Liver (tissue), 3 donors: ENCODE measurements around the gene PHLPP1.

ENCODE experiments used
- EGR1 ChIP-seq, 2 donors: IDR thresholded peaks; 2 replicates each; pipeline ENCODE4 v1.6.1; 2016 to 2018; ENCODE audit warnings: antibody characterized with exemption in 2 of 2, low read depth in 2 of 2
- GABPA ChIP-seq, 2 donors: IDR thresholded peaks in 1 of 2; conservative IDR thresholded peaks in 1 of 2; 2 replicates each; pipeline ENCODE4 v1.6.1; 2016; ENCODE audit warnings: antibody characterized with exemption in 2 of 2, mild to moderate bottlenecking in 1 of 2, moderate library complexity in 1 of 2
- HNF4A ChIP-seq, 2 donors: conservative IDR thresholded peaks; 2 replicates each; pipeline ENCODE4 v1.6.1; 2016; ENCODE audit warnings: antibody characterized with exemption in 2 of 2, mild to moderate bottlenecking in 2 of 2
- RAD21 ChIP-seq, 2 donors: IDR thresholded peaks; 2 replicates each; pipeline ENCODE4 v1.6.1; 2016; ENCODE audit warnings: antibody characterized with exemption in 2 of 2, mild to moderate bottlenecking in 2 of 2
- TAF1 ChIP-seq: conservative IDR thresholded peaks from 2 replicates; pipeline ENCODE4 v1.6.1; 2016; ENCODE audit warnings: antibody characterized with exemption, mild to moderate bottlenecking
- YY1 ChIP-seq: IDR thresholded peaks from 2 replicates; pipeline ENCODE4 v1.6.1; 2016; ENCODE audit warnings: antibody characterized with exemption, mild to moderate bottlenecking
- TF ChIP-seq, protein P1 (sequence below): fragments of 150-350 bp; IDR thresholded peaks from 2 replicates; pipeline ENCODE4 v1.5.1; 2017; ENCODE audit warnings: improper control_type of control experiment, low read depth, low read length; ENCODE audit not compliant: missing input control
- TF ChIP-seq, protein P2 (sequence below): IDR thresholded peaks from 2 replicates; pipeline ENCODE4 v1.6.1; 2016; ENCODE audit warnings: antibody characterized with exemption
- TF ChIP-seq, protein P3 (sequence below): IDR thresholded peaks from 2 replicates; pipeline ENCODE4 v1.6.1; 2016; ENCODE audit warnings: antibody characterized with exemption, mild to moderate bottlenecking
- donor health status: healthy.
- donor health status: healthy.

DNA sequence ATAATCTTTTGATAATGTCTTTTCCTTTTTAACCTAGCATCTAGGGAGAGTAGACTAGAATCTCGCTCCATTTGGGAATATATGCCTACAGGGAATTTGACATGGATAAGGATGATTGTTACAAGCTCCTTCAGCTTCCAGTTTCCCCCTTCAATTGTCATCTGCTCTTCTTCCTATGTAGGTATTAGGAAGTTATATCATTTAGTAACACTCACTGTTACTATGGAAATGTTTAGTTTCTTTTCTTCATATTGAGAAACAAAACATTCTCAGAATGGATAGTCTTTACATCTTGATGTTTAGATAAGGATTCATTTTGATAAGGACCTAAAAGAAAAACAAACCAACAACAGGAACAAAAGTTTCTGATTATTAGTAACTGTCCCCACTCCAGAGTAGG is 127.6 kb downstream of the PHLPP1 start:
- TF ChIP-seq, protein P1, sequence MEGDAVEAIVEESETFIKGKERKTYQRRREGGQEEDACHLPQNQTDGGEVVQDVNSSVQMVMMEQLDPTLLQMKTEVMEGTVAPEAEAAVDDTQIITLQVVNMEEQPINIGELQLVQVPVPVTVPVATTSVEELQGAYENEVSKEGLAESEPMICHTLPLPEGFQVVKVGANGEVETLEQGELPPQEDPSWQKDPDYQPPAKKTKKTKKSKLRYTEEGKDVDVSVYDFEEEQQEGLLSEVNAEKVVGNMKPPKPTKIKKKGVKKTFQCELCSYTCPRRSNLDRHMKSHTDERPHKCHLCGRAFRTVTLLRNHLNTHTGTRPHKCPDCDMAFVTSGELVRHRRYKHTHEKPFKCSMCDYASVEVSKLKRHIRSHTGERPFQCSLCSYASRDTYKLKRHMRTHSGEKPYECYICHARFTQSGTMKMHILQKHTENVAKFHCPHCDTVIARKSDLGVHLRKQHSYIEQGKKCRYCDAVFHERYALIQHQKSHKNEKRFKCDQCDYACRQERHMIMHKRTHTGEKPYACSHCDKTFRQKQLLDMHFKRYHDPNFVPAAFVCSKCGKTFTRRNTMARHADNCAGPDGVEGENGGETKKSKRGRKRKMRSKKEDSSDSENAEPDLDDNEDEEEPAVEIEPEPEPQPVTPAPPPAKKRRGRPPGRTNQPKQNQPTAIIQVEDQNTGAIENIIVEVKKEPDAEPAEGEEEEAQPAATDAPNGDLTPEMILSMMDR = no peak
- TF ChIP-seq GABPA (IDR thresholded peaks at IDR 0.05 in 1 of 2, conservative IDR thresholded peaks at IDR 0.05 in 1 of 2) = no peak
- no peak for TF ChIP-seq YY1
- no peak for TF ChIP-seq RAD21 (IDR thresholded peaks at IDR 0.05)
- TF ChIP-seq, protein P2, sequence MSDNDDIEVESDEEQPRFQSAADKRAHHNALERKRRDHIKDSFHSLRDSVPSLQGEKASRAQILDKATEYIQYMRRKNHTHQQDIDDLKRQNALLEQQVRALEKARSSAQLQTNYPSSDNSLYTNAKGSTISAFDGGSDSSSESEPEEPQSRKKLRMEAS = no peak
- TF ChIP-seq HNF4A (conservative IDR thresholded peaks at IDR 0.05) = no peak
- TF ChIP-seq, protein P3, sequence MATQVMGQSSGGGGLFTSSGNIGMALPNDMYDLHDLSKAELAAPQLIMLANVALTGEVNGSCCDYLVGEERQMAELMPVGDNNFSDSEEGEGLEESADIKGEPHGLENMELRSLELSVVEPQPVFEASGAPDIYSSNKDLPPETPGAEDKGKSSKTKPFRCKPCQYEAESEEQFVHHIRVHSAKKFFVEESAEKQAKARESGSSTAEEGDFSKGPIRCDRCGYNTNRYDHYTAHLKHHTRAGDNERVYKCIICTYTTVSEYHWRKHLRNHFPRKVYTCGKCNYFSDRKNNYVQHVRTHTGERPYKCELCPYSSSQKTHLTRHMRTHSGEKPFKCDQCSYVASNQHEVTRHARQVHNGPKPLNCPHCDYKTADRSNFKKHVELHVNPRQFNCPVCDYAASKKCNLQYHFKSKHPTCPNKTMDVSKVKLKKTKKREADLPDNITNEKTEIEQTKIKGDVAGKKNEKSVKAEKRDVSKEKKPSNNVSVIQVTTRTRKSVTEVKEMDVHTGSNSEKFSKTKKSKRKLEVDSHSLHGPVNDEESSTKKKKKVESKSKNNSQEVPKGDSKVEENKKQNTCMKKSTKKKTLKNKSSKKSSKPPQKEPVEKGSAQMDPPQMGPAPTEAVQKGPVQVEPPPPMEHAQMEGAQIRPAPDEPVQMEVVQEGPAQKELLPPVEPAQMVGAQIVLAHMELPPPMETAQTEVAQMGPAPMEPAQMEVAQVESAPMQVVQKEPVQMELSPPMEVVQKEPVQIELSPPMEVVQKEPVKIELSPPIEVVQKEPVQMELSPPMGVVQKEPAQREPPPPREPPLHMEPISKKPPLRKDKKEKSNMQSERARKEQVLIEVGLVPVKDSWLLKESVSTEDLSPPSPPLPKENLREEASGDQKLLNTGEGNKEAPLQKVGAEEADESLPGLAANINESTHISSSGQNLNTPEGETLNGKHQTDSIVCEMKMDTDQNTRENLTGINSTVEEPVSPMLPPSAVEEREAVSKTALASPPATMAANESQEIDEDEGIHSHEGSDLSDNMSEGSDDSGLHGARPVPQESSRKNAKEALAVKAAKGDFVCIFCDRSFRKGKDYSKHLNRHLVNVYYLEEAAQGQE = no peak
- no peak for TF ChIP-seq TAF1
- TF ChIP-seq EGR1 (IDR thresholded peaks at IDR 0.05; ENCODE audit: low read depth in 2 of 2) = no peak
